GM10266 (cell line): ENCODE measurements around the gene MTCL1.

Source experiments
- DNase-seq: peaks from one replicate; pipeline ENCODE4 v3.0.0; 2012; ENCODE audit errors: extremely low spot score
- TF ChIP-seq, protein P1 (sequence below): IDR thresholded peaks from 2 replicates; pipeline ENCODE4 v1.5.1; 2012; ENCODE audit warnings: mild to moderate bottlenecking, low read depth; ENCODE audit not compliant: control insufficient read depth, insufficient read depth; ENCODE audit errors: missing control alignments

MTCL1 gene

GRCh38 chr18:8688216-8688800, 17.0 kb upstream of the MTCL1 start:
- TF ChIP-seq, protein P1, sequence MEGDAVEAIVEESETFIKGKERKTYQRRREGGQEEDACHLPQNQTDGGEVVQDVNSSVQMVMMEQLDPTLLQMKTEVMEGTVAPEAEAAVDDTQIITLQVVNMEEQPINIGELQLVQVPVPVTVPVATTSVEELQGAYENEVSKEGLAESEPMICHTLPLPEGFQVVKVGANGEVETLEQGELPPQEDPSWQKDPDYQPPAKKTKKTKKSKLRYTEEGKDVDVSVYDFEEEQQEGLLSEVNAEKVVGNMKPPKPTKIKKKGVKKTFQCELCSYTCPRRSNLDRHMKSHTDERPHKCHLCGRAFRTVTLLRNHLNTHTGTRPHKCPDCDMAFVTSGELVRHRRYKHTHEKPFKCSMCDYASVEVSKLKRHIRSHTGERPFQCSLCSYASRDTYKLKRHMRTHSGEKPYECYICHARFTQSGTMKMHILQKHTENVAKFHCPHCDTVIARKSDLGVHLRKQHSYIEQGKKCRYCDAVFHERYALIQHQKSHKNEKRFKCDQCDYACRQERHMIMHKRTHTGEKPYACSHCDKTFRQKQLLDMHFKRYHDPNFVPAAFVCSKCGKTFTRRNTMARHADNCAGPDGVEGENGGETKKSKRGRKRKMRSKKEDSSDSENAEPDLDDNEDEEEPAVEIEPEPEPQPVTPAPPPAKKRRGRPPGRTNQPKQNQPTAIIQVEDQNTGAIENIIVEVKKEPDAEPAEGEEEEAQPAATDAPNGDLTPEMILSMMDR: no peak
- no peak for DNase-seq

- no peak for DNase-seq
- TF ChIP-seq, protein P1: no peak
Observed at GRCh38 chr18:8688816-8689215, 16.5 kb upstream of the MTCL1 start.

- TF ChIP-seq, protein P1: no peak
- no peak for DNase-seq
Observed at GRCh38 chr18:8689517-8689916, 15.8 kb upstream of the MTCL1 start.

- TF ChIP-seq, protein P1: no peak
- no peak for DNase-seq
Observed at GRCh38 chr18:8694891-8695290, 10.5 kb upstream of the MTCL1 start.

- TF ChIP-seq, protein P1: no peak
- DNase-seq: no peak
Observed at GRCh38 chr18:8695932-8696517, 9.3 kb upstream of the MTCL1 start.

DNA sequence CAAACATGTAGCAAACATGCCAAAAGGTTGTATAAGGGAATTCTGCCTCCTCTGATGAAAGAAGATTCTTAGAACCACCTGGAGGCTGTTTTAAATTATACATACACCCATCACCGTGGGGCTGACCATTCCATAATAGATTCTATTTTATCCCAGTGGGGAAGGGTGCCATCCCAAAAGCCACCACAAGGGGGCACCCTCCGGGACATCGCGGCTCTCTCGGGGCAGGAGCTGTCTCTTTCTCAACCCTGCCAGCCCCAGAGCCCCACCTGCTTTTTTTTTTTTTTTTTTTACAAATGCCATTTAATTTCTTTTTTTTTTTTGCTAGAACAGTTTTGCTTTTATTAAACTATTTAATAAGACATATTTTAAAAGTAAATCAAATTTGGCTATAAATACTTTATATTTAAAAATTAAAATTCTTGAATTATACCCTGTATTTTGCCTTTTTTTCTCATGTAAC, 8.6 kb upstream of the MTCL1 start:
- TF ChIP-seq, protein P1: peak; percentile 84

DNA sequence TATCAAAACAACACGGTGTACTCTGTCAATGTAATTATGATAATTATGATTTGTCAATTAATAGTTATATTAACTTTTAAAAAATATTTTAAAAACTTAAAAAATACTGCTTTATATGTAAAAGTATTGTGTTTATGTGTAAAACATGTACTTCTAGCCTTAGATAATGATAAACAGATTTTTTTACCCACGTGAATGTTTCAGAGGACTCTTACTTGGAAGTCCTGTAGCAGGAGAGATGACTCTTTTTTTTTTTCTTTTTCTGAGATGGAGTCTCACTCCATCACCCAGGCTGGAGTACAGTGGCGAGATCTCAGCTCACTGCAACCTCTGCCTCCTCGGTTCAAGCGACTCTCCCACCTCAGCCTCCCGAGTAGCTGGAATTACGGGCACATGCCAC, 6.2 kb upstream of the MTCL1 start:
- no peak for DNase-seq

More for the DNA sequence above, 8.6 kb upstream of the MTCL1 start:
- peak; percentile 71 for DNase-seq

More for the DNA sequence above, 6.2 kb upstream of the MTCL1 start:
- TF ChIP-seq, protein P1: no peak
